Left lung (tissue), 10 donors: ENCODE measurements around the gene LPA. TPM values are rescaled to one million over a fixed set of nuclear protein-coding genes. Genes with fewer than 3 reads are reported as not detected.
"Not testable (repeated sequence)": the region's sequence is repeated elsewhere in the genome, so short reads cannot be mapped to it uniquely, and the experiment has no call there.

Experiments
- ATAC-seq: fragments of 200-7000 bp; cut with Tn5 transposase; one replicate; pipeline ENCODE4 v1.9.1; 2020; ENCODE audit warnings: moderate library complexity
- DNase-seq, 4 donors: peaks; one replicate each; pipeline ENCODE4 v3.0.0-alpha.2; 2013 to 2020
- H3K27ac ChIP-seq, 2 donors: fragments of 200-600 bp; sonication (generic) in 1 of 2; one replicate each; pipeline versions ENCODE4 v1.5.0 to v1.8.0; 2020 to 2021
- H3K27me3 ChIP-seq, 2 donors: fragments of 200-600 bp; sonication (generic) in 1 of 2; one replicate each; pipeline versions ENCODE4 v1.5.0 to v1.8.0; 2020 to 2021
- H3K36me3 ChIP-seq, 2 donors: fragments of 200-600 bp; sonication (generic) in 1 of 2; one replicate each; pipeline versions ENCODE4 v1.5.0 to v1.8.0; 2020 to 2021
- H3K4me1 ChIP-seq, 2 donors: fragments of 200-600 bp; one replicate each; pipeline ENCODE4 v1.8.0; 2021
- H3K4me3 ChIP-seq, 2 donors: fragments of 200-600 bp; sonication (generic) in 1 of 2; one replicate each; pipeline versions ENCODE4 v1.5.0 to v1.8.0; 2020 to 2021; ENCODE audit warnings: mild to moderate bottlenecking in 1 of 2
- H3K9me3 ChIP-seq, 2 donors: fragments of 200-600 bp; sonication (generic) in 1 of 2; one replicate each; pipeline versions ENCODE4 v1.5.0 to v1.8.0; 2020 to 2021
- intact Hi-C, 2 donors: fragments of 100-400 bp; cut with DNase I; formaldehyde crosslinking; loops; one replicate each; pipeline versions ENCODE4 v1.11.2 to v1.14.2; 2022
- polyA plus RNA-seq, 6 donors: library from polyadenylated mRNA; unstranded; fragments of 120-200 nt; gene quantifications; one replicate each; pipeline ENCODE4 v1.2.1, GENCODE V29; 2013; ENCODE audit not compliant: insufficient read length in 6 of 6
- total RNA-seq, 2 donors: library from RNA; stranded (reverse); fragmentation: NEBNext Ultra II Directional; extraction: Animal tissue kit (Norgen Biotek cat#: 25700); gene quantifications; one replicate each; pipeline ENCODE4 v1.2.1, GENCODE V29; 2021
- TF ChIP-seq, protein P1 (sequence below), 2 donors: fragments of 200-600 bp; sonication (generic) in 1 of 2; IDR thresholded peaks; one replicate each; pipeline versions ENCODE4 v1.5.0 to v1.8.0; 2021; ENCODE audit warnings: antibody characterized with exemption in 2 of 2
- donor health status: DM: no; HTN: yes; CAD: no.
- donor health status: DM: no; HTN: no; CAD: no.

LPA gene
- total and polyA plus RNA-seq, 8 donors, result 0.04 to 0.23 (median 0.16) TPM; not detected in 2

DNA sequence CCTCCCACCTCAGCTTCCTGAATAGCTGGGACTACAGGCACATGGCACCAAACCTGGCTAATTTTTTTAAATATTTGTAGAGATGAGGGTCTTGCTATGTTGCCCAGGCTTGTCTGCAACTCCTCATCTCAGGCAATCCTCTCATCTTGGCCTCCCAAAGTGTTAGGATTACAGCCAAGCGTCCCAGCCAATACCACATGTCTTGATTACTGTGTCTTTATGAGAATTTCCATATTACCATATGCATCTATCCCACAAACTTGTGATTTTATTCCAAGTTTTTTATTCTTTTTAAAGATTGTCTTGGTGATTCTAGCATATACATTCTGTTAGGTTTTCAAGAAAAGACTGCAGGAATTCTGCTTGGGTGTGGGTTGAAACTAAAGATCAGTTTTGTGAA, 82.7 kb downstream of the LPA start:
- TF ChIP-seq, protein P1, sequence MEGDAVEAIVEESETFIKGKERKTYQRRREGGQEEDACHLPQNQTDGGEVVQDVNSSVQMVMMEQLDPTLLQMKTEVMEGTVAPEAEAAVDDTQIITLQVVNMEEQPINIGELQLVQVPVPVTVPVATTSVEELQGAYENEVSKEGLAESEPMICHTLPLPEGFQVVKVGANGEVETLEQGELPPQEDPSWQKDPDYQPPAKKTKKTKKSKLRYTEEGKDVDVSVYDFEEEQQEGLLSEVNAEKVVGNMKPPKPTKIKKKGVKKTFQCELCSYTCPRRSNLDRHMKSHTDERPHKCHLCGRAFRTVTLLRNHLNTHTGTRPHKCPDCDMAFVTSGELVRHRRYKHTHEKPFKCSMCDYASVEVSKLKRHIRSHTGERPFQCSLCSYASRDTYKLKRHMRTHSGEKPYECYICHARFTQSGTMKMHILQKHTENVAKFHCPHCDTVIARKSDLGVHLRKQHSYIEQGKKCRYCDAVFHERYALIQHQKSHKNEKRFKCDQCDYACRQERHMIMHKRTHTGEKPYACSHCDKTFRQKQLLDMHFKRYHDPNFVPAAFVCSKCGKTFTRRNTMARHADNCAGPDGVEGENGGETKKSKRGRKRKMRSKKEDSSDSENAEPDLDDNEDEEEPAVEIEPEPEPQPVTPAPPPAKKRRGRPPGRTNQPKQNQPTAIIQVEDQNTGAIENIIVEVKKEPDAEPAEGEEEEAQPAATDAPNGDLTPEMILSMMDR (IDR thresholded peaks at IDR 0.05), result no peak
- H3K27me3 ChIP-seq, result no peaks in the 10 kb centered on the region
- no peak for ATAC-seq
- DNase-seq, result no peak
- intact Hi-C loops, result no loop called here
- no peaks in the 10 kb centered on the region for H3K4me1 ChIP-seq
- no peaks in the 10 kb centered on the region for H3K36me3 ChIP-seq
- no peak overlapping the region for H3K4me3 ChIP-seq
- peaks cover 0 to 12% of the 10 kb centered on the region in 2 donors for H3K9me3 ChIP-seq
- no peak overlapping the region for H3K27ac ChIP-seq

DNA sequence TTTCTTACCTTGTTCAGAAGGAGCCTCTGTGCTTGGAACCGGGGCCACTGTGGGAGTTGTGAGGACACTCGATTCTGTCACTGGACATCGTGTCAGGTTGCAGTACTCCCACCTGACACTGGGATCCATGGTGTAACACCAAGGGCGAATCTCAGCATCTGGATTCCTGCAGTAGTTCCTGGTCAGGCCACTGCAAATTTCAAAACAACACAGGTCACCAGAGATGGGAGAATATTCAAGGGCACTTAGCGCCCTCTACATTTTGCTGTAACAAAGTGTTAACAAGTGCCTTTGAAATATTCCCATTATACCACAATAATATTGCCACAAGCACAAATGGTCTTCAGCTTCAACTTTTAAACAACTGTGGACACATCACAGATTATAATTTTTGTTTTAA, 85.6 kb downstream of the LPA start:
- H3K4me1 ChIP-seq, DNase-seq, H3K4me3 ChIP-seq, H3K9me3 ChIP-seq, ATAC-seq, H3K27me3 ChIP-seq, intact Hi-C loops, H3K36me3 ChIP-seq, H3K27ac ChIP-seq: not testable (repeated sequence)

DNA sequence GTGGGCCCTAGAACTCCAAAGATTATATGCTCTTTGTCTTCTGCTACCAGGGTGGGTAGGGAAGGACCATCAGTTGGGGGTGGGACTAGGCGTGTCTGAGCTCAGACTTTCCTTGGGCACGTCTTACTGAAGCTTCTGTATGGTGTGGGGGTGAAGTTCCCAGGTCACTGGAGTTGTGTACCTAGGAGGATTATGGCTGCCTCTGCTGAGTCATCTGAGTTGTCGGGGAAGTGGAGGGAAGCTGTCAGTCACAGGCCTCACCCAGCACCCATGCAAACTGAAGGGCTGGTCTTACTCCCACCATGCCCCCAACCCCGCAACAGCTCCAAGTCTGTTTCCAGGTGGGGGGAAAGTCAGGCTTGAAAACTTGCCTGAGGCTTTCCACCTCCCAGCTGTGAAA, 90.1 kb downstream of the LPA start:
- H3K4me1 ChIP-seq, result no peaks in the 10 kb centered on the region
- peaks cover 0 to 16% of the 10 kb centered on the region in 2 donors for H3K9me3 ChIP-seq
- H3K27ac ChIP-seq, result no peak overlapping the region
- DNase-seq, result no peak
- H3K4me3 ChIP-seq, result no peak overlapping the region
- ATAC-seq, result no peak
- H3K36me3 ChIP-seq, result no peaks in the 10 kb centered on the region
- no peaks in the 10 kb centered on the region for H3K27me3 ChIP-seq
- TF ChIP-seq, protein P1 (IDR thresholded peaks at IDR 0.05), result no peak
- intact Hi-C loops, result no loop called here

DNA sequence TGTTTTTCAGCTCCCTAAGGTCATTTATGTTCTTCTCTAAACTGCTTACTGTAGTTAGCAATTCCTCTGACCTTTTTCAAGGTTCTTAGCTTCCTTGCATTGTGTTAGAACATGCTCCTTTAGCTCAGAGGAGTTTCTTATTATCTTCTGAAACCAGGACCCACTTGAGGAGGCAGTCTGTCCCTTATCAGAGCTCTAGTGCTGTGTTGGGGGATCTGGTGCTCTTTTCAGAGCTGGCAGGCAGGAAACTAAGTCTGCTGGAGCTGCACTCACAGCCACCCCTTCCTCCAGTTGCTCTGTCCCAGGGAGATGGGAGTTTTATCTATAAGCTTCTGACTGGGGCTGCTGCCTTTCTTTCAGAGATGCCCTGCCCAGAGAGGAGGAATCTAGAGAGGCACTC, 92.9 kb downstream of the LPA start:
- H3K27me3 ChIP-seq, ATAC-seq, intact Hi-C loops, H3K27ac ChIP-seq, H3K4me1 ChIP-seq, DNase-seq, H3K36me3 ChIP-seq, H3K4me3 ChIP-seq: not testable (repeated sequence)
- peaks cover 0 to 16% of the 10 kb centered on the region in 2 donors for H3K9me3 ChIP-seq

DNA sequence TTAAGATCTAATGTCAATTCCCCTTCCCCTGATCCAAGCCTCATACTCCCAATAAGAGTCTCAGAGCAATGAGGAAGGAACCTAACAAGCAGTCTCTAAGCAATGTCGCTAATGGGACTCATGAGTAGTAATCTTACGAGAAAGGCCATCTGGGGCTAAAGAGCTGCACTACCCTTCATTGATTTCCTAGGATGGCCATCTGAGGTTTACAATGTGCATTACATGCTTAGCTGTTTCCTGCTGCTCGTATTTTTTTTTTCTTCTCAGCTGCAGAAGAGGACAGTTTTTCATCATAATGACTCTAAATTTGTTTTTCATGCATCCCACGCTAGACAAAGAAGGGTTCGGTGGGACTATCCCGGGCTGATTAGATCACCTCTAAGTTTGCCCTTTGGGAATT, 119.3 kb downstream of the LPA start:
- Histone ChIP-seq H3K27ac (no peak overlapping the region), H3K36me3 (no peaks in the 10 kb centered on the region), H3K4me1 (no peaks in the 10 kb centered on the region), H3K4me3 (no peak overlapping the region), H3K27me3 (no peaks in the 10 kb centered on the region), H3K9me3 (no peaks in the 10 kb centered on the region)
- no peak for DNase-seq
- ATAC-seq, result no peak
- TF ChIP-seq, protein P1 (IDR thresholded peaks at IDR 0.05), result no peak
- intact Hi-C loops, result no loop called here

GRCh38 chr6:160535270-160535669, 128.8 kb downstream of the LPA start:
- Histone ChIP-seq H3K4me3 (no peak overlapping the region), H3K36me3 (no peaks in the 10 kb centered on the region), H3K27ac (no peak overlapping the region), H3K9me3 (no peaks in the 10 kb centered on the region), H3K27me3 (no peaks in the 10 kb centered on the region), H3K4me1 (no peaks in the 10 kb centered on the region)
- intact Hi-C loops, result no loop called here
- ATAC-seq (no peak), DNase-seq (no peak)
- TF ChIP-seq, protein P1 (IDR thresholded peaks at IDR 0.05), result no peak
